ENCODE results near the gene VEPH1.

DNA sequence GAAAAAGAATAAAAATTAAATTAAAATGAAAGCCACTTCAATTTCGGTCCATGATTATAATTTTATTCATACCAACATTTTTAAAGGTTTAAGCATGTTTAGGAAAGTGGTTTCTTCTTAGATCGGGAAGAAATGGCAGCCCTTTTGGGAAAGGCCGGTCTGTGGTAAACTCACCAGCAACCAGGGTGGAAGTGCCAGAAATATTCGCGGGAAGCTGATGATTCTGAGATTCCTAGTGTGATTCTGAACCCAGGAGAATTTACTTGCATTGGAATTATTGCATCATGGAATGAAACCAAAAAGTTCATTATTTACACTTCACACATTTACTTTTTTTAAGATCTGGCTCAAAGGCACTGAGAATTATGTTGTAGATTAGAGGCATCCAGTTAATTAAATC is 246.1 kb downstream of the VEPH1 start:
- TF ChIP-seq POLR2A (IDR thresholded peaks at IDR 0.05; ENCODE audit: low read depth, low read length) (no peak), TAF1 (IDR thresholded peaks at IDR 0.05; ENCODE audit: low read depth, low read length) (no peak), POLR2AphosphoS5 (IDR thresholded peaks at IDR 0.05; ENCODE audit: low read depth, low read length) (no peak)
